ENCODE measurements around the gene FCAMR. TPM values are rescaled to one million over a fixed set of nuclear protein-coding genes. Genes with fewer than 3 reads are reported as not detected.
A peak's percentile ranks its signal among the peaks of the same experiment; 100 is the strongest.

FCAMR gene
- total RNA-seq, 4 donors from 2014 or later: not detected

GRCh38 chr1:206916000-206916709 is 54.1 kb downstream of the FCAMR start:
- no peak for ATAC-seq (ENCODE audit: low FRiP score)
- no peak for DNase-seq (ENCODE audit: low spot score)
- TF ChIP-seq CTCF (IDR thresholded peaks at IDR 0.05): no peak

GRCh38 chr1:206915030-206915735 is 55.1 kb downstream of the FCAMR start:
- no peak for DNase-seq (ENCODE audit: low spot score)
- ATAC-seq (ENCODE audit: low FRiP score): no peak
- no peak for TF ChIP-seq CTCF (IDR thresholded peaks at IDR 0.05)

DNA sequence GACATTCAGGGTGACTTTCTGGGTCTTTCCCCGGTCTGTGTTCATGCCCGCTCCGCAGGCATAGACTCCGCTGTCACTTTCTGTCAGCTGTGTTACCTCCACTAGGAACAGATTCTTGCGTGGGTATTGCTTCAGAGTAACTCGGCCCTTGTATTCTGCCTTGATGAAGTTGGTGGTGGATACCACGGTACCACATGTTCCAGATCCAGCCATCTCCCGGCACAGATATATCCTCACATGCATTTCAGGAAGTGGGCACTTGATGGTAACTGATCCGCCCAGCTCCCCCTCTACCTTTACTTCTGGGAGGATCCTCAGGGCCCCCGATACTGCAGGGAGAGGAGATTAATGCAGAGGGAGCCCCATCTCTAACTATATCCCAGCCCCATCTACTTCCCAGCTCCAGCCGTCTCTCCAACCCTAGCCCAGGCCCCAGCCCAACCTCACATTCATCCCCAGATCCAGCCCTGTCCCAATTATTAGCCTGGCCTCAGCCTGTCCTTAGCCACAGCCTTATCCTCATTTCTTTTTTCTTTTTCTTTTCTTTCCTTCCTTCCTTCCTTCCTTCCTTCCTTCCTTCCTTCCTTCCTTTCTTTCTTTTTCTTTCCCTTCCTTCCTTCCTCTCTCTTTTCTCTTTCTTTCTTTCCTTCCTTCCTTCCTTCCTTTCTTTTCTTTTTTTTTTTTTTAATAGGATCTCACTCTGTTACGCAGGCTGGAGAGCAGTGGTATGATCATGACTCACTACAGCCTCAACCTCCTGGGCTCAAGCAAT is 56.3 kb downstream of the FCAMR start:
- no peak for TF ChIP-seq CTCF (IDR thresholded peaks at IDR 0.05)
- DNase-seq (ENCODE audit: low spot score) (no peak), ATAC-seq (ENCODE audit: low FRiP score) (no peak)

DNA sequence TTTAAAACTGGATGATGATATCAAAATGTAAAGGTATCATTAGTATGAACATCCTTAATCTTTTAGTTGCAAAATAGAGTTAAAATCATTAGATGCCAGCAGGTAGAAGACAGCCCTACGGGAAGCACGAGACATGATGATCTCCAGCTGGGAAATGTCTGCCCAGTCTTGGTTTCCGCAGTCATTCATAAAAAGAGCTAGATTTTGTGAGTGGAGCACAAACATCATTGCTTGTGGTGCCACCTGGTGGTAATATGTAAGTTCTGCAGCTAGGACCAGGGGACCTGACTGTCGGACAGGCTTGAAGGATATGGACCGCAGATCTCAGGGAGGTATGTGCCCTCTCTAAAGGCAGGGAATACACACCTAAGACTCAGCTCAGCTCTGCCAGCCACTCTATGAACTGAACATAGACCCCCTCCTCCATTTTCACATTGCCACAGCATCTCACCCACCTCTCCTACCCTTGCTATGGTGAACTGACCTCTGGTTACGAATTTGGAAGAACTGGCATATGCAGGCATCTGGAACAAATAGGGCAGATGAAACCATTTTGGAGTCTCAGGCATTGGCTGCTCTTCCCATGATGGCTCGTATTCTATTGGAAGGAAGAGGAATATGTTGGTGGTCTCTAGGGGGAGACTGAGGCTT is 57.7 kb downstream of the FCAMR start:
- ATAC-seq (ENCODE audit: low FRiP score) (peak; percentile 15), DNase-seq (ENCODE audit: low spot score) (no peak)
- peak in 1 of 3 donors; percentile 48 for TF ChIP-seq CTCF (IDR thresholded peaks at IDR 0.05)

GRCh38 chr1:206911064-206911663 is 59.1 kb downstream of the FCAMR start:
- peak in 1 of 3 donors; percentile 31 for TF ChIP-seq CTCF (IDR thresholded peaks at IDR 0.05)
- no peak for DNase-seq (ENCODE audit: low spot score)
- ATAC-seq (ENCODE audit: low FRiP score): no peak

DNA sequence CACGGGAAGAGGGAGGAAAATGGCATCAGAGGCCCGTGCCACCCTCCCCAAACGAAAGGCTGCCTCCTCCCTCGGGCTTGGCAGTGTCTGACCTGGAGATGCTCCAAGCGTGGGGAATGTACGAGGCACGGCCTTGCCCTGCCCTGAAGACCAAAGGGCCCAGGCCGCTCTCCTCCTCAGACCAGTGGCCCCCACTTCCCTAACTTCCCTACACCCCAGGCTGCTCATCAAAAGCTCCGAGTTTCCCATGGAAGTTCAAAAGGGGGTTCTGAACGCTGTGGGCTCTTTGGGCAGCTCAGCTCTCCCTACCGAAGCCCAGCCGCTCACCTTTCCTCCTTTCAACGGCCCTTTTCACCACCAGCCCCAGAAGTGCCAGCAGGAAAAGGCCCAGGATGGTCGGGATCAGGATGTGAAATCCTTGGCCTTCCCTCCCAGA is 60.4 kb downstream of the FCAMR start:
- DNase-seq (ENCODE audit: low spot score): no peak
- TF ChIP-seq CTCF (IDR thresholded peaks at IDR 0.05): no peak
- peak; percentile 55 for ATAC-seq (ENCODE audit: low FRiP score)

Measured in omental fat pad (tissue), 4 donors.